Effector CD8-positive, alpha-beta T cell (primary cell): ENCODE measurements around the gene NDUFA13.

ENCODE experiments used
- DNase-seq: peaks from one replicate; lab custom pipeline; 2025; lab: John Stamatoyannopoulos, UW

NDUFA13 gene

DNA sequence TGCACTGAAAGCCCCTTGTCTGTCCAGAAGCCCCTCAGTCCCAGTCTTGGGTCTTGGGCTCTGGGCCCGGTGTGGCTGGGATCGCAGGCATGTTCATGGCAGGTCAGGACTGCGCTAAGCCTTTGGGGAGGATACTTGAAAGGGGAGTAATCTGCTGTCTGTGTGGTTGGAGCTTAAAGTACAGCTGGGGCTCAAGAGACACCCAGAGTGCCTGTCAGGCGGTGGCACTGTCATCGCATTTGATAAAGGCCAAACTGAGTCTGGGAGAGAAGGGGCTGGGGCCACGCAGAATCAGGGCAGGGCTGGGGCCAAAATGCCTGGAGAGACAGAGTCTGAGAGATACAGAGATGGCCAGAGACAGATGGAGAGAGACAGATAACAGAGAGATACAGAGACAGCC lies 17.8 kb downstream of the NDUFA13 start:
- no peak for DNase-seq

DNA sequence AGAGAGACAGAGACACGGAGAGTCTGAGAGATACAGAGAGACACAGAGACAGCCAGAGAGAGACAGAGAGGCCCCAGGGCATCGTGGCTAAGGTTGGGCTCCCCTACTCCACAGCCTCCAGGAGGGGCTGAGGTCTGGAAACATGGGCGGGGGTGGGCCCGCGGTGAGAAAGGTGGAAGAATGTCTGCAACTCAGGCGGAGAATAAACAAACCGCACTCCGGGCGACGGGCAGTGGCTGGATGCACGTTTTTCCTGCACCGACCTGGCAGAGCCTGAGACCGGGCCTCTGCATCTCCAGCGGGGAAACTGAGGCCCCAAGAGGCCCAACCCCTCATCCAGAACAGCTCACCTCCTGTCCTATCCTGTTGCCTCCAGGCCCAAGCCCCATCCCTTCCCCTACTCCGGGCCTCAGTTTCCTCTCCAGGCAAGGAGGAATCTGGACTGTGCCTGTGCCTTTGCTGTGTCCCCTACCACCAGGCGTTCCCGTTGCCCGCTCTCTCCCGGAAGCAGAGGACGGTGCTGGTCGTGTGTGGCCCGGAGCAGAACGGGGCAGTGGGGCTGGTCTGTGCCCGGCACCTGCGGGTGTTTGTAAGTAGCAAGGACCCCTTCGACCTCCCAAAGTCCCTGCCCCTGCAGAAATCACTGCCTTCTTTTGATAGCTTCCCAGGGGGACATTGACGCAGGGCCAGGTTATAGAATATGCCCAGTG lies 18.7 kb downstream of the NDUFA13 start:
- DNase-seq, result no peak

DNA sequence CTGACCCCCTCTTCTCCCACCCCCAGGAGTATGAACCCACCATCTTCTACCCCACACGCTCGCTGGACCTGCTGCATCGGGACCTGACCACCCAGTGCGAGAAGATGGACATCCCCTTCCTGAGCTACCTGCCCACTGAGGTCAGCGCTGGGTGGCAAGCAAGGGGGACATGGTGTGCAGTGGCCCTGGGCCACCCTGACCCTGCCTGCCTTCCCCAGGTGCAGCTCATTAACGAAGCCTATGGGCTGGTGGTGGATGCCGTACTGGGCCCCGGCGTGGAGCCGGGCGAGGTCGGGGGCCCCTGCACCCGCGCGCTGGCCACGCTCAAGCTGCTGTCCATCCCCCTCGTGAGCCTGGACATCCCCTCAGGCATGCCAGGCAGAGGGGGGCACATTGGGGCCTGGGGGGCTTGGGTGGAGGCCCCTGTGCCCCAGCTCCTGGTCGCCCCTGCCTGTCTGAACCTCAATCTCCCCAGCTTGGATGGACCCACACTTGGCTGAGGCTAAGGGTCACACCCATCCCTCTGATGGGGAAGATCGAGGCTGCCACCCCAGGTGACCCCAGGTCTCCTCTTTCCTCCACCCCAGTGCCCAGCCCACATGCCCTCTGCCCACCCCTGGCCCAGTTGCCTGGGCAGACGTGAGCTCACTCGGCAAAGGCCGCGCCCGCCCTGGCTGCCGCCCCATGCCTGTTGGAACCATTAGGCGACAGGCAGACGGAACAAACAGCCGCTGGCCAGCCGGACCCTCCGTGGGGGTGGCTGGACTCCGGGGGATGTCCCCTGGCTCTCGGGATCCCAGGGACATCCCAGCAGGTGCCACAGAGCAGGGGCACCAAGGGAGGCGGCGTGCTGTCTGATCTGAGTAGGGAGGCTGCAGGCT lies 19.5 kb downstream of the NDUFA13 start:
- DNase-seq, result no peak

DNA sequence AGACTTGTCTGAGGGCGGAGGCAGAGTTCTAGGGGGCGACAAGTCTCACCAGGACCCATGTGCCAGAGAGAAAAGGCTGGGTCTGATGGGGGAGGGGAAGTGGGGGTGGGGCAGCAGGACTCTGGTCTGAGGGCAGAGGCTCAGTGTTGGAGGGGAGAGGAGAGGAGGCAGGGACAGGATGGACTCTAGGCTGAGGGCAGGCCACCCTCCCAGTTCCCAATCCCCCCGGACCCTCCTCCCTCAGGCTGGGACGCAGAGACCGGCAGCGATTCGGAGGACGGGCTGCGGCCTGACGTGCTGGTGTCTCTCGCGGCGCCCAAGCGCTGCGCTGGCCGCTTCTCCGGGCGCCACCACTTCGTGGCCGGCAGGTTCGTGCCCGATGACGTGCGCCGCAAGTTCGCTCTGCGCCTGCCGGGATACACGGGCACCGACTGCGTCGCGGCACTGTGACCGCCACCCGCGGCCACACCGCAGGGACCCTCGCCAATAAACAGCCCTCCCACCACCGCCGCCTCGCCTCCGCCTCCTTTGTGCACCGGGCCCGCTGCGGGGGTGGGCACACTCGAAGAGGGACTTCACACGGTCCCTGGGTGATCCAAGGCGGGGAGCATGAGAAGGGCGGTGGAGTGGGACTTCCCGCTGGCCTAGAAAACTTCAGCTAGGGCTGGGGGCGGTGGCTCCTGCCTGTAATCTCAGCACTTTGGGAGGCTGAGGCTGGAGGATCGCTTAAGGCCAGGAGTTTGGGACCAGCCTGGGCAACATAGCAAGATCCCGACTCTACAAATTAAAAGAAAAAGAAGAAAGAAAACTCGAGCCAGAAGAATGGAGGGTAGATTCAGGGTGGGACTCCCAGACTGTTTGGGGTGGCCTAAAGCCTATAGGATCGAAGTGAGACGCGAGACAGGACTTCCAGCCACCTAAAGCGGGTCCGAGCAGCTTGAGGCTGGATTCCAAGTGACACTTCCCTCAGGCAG lies 21.3 kb downstream of the NDUFA13 start:
- DNase-seq, result no peak

DNA sequence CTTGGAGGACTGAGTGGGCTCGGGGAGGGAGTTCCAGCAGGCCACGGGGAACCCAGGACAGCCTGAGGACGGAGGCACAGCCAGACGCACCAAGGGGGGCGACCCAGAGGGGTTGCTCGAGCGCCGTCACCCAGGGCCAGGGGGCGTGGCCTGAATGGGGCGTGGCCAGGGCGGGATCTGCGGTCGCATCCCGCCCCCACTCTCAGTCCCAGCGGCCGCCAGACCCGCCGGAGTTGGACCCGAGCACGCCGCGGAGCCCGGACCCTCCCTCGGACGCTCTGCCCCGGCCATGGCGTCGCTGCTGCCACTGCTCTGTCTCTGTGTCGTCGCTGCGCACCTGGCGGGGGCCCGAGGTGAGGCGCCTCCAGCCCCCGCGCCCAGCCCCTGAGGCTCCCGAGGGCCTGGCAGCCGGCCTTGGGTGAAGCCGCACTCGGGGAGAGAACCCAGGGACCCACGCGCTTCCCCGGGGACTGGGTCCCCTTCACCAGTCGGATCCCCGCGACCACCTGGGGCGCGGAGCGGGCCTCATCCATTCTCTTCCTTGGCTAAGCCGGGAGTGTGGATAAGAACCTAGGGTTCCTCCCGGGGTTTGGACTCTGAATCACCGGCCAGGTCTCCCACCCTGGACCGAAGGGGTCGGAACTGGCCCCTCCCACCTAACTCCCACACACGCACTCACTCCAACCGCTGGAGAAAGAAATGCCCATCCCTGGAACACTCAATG lies 22.2 kb downstream of the NDUFA13 start, which contains the start of gene CILP2:
TSS of gene CILP2 (plus strand) at position 205 of the 724 bp plus-strand sequence. CDS start at position 290, 85 bp downstream.
- peak; percentile 38 for DNase-seq

DNA sequence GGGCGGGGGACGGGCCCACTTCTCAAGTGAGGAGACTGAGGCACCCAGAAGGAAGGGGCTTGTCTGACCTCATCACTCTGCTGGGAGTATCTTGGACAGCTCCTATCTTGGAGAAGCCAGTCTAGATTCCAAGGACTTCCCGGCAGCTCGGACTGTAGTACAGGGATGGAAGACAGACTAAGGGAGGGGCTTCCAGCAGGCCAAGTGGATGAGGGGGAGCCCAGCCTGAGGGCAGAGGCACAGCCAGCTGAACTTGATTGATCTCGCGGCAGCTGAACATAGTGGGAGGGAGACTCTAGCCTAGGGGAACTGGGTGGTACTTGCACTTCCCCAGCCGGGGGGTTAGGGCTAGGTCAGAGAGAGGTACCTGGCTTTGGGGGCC lies 22.8 kb downstream of the NDUFA13 start:
- no peak for DNase-seq

DNA sequence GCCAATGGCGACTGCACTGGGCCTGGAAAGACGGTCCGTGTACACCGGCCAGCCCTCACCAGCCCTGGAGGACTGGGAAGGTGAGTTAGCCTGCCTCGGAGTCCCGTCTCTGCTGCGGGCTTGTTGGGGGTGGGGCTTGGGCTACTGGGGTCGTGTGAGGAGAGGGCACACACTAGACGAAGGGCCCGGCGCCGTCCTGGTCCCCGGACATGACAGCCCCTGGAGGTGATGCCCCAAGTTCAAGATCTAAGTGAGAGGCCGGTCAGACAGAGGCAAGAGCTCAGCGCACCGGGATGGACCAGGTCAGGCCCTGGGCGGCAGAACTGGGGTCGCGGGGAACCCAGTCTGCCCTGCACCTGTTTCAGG lies 23.7 kb downstream of the NDUFA13 start:
- DNase-seq, result no peak

DNA sequence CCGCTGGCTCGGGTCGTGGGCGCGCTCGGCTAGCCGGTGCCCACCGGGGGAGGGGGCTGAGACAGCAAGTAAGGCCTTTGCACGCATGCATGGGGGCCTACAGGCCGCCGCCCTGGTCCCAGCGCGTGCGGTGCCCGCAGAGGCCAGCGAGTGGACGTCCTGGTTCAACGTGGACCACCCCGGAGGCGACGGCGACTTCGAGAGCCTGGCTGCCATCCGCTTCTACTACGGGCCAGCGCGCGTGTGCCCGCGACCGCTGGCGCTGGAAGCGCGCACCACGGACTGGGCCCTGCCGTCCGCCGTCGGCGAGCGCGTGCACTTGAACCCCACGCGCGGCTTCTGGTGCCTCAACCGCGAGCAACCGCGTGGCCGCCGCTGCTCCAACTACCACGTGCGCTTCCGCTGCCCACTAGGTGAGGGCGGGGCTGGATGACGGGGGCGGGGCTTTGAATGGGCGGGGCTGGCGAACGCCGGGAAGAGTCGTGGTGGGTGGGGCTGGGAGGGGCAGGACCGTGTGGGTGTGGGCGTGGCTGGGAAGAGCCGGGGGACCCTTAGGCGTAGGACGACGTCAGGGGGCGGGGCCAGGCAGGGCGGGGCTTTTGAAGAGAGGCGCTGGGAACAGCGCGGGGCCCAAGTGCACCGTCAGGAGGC lies 24.2 kb downstream of the NDUFA13 start:
- DNase-seq, result peak; percentile 56

DNA sequence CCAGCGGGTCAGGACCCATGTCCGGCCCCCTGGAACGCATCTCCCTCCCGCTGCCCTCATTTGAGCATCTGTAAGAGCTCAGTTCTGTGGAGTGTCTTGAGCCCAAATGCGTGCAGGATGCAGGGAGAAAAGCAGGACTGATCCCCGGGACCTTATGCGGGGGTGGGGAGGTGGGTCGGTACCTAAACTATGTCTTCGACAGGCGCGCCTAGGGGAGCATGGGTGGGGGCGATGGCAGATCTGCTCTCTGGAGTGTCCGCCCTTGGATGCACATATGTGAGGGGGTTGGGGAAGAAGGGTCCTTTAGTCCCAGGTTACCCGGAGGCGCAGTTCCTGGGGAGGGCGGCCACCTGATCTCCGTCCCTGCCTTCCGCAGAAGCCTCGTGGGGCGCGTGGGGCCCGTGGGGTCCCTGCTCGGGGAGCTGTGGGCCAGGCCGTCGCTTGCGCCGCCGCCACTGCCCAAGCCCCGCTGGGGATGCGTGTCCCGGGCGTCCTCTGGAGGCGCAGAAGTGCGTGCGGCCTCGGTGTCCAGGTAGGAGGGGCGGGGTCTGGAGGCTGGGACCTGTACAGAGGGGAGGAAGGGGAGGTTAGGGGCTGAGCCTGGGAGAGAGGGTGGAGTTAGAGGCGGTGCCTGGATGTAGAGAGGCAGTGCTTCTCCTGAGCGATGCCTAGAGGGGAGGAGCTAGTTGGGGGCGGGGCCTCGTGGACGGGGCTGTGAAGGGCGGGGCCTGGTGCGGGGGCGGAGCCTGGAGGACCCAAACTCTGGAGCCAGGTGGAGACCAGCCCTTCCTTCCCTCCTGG lies 24.9 kb downstream of the NDUFA13 start:
- peak; percentile 65 for DNase-seq

DNA sequence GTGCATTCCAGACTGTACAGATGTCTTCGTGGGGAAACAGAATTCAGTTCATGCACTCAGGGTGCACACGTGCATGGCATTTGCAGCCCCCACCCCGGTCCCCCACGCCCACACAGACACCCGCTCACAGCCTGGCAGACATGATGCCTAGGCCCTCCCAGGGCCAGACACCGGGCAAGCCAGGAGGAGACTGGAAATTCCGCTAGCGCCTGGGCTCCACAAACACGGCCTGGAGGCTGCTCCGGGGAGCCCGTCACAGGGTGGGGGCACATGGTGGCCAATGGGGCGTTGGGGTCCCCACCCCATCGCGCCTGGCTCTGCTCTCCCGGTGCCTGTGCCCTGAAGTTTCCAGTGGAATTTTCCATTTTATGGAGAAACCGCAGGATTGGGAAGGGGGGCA lies 25.6 kb downstream of the NDUFA13 start:
- DNase-seq, result no peak

DNA sequence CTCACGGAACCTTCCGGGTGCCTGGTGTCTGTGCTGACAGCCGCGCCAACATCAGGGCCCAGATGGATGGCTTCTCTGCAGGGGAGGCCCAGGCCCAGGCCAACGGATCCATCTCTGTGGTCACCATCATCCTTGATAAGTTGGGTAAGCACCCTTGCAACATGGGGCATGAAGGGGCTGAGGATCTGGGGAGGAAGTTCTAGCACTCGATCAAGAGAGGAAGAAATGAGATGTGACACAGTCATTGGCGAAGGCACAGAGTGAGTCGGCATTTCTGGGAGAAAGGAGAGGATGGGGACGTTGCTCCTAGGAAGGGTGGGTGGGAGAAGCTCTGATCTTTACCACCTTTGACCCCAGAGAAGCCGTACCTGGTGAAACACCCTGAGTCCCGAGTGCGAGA lies 26.5 kb downstream of the NDUFA13 start:
- no peak for DNase-seq

DNA sequence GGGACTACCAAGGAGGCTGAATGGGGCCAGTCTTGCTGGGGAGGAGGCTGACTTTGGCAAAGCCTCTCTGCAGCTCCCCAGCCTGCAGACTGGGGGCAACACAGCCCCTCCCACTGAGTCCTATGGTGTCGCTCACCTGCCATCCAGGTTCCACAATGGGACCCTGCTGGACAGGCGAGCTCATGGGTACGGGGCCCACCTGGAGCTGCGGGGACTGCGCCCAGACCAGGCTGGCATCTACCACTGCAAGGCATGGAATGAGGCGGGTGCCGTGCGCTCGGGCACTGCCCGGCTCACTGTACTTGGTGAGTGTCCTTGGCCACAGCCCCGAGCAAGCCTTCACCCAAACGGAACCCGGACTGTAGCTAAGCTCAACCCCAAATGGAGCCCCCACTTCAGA lies 27.1 kb downstream of the NDUFA13 start:
- DNase-seq, result no peak

DNA sequence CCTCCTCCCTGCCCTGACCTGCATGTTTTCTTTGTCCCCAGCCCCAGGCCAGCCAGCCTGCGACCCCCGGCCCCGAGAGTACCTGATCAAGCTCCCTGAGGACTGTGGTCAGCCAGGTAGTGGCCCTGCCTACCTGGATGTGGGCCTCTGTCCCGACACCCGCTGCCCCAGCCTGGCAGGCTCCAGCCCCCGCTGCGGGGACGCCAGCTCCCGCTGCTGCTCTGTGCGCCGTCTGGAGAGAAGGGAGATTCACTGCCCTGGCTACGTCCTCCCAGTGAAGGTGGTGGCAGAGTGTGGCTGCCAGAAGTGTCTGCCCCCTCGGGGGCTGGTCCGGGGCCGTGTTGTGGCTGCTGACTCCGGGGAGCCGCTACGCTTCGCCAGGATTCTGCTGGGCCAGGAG lies 27.6 kb downstream of the NDUFA13 start:
- no peak for DNase-seq

DNA sequence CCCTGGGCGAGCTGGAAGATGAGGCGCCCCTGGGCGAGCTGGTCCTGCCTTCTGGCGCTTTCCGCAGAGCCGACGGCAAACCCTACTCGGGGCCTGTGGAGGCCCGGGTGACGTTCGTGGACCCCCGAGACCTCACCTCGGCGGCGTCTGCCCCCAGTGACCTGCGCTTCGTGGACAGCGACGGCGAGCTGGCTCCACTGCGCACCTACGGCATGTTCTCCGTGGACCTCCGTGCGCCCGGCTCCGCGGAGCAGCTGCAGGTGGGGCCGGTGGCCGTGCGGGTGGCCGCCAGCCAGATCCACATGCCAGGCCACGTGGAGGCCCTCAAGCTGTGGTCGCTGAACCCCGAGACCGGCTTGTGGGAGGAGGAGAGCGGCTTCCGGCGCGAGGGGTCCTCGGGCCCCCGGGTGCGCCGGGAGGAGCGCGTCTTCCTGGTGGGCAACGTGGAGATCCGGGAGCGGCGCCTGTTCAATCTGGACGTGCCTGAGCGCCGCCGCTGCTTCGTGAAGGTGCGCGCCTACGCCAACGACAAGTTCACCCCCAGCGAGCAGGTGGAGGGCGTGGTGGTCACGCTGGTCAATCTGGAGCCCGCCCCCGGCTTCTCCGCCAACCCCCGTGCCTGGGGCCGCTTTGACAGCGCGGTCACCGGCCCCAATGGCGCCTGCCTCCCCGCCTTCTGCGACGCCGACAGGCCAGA lies 28.4 kb downstream of the NDUFA13 start:
- DNase-seq, result no peak

DNA sequence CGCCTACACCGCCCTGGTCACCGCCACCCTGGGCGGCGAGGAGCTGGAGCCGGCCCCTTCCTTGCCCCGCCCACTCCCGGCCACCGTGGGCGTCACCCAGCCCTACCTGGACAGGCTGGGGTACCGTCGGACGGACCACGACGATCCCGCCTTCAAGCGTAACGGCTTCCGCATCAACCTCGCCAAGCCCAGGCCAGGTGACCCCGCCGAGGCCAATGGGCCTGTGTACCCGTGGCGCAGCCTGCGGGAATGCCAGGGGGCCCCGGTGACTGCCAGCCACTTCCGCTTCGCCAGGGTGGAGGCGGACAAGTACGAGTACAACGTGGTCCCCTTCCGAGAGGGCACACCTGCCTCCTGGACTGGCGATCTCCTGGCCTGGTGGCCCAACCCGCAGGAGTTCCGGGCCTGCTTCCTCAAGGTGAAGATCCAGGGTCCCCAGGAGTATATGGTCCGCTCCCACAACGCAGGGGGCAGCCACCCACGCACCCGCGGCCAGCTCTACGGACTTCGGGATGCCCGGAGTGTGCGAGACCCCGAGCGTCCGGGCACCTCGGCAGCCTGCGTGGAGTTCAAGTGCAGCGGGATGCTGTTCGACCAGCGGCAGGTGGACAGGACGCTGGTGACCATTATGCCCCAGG lies 29.0 kb downstream of the NDUFA13 start:
- no peak for DNase-seq

DNA sequence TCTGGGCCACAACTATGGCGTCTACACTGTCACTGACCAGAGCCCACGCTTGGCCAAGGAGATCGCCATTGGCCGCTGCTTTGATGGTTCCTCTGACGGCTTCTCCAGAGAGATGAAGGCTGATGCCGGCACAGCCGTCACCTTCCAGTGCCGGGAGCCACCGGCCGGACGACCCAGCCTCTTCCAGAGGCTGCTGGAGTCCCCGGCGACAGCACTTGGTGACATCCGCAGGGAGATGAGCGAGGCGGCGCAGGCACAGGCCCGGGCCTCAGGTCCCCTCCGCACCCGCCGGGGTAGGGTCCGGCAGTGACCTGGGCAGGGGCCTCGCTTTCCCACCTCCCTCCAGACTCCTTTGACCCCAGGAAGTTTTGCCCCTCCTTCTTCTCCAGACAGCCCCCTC lies 29.7 kb downstream of the NDUFA13 start:
- DNase-seq, result no peak

DNA sequence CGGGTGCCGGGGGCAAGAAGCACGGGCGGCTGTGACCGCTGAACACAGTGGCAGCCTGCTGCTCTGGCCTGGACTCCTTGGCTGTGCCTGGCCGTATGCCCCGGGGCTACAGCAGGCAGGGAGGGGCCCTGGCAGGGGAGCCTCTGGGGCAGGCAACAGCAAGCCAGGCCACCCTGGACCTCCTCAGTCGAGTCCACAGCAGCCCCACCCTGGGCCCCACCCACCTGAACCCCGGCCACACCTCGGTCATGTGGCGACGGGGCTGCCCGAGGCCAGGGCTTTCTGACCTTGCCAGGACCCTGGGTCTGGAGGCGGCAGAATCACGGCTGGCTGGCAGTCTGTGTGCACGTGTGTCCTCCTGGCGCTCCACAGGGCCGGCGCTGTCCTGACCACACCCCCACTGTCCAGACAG lies 30.7 kb downstream of the NDUFA13 start:
- no peak for DNase-seq

DNA sequence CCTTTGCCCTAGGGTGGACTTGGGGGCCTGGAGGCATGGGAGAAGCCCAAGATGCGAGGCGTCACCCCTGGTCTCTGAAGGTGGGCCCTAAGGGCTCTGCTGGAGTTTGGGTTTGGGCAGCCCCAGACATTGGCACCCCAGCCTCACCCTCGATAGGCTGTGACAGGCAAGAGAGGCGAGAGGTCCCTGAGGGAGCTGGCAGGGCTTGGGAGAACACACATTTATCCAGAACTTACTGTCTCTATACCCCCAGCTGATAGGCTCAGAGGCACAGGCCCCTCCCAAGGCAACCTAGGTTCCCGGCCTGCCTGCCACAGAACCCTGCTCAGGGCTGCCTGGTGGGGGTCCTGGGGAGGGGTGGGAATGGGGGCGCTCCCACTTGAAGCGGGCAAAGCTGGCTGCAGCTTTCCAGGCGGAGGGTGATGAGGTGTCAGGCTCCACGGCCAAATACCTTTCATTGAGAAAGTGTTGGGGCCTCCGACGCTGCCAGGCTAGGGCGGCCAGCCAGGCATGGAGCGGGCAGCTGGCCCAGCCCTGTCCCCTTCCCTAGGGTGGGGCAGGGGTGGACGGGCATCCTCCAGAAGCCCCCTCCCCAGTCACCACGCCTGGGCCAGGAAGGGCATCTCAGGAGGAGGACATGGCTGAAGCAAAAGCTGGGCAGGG lies 31.8 kb downstream of the NDUFA13 start:
- no peak for DNase-seq
